Uterus (tissue), 2 donors: ENCODE data around the gene PTPRM.

Experiments used
- CTCF ChIP-seq, 4 experiments: fragments of 200-600 bp in 2 of 4; fragments of 450-650 bp in 2 of 4; sonication (generic) in 2 of 4; IDR thresholded peaks; one replicate each; pipeline ENCODE4 v1.5.1; 2016 to 2019; ENCODE audit warnings: antibody characterized with exemption in 4 of 4, mild to moderate bottlenecking in 2 of 4, moderate library complexity in 1 of 4
- POLR2A ChIP-seq, 2 donors: fragments of 450-650 bp; IDR thresholded peaks; one replicate each; pipeline ENCODE4 v1.6.1; 2016; ENCODE audit warnings: antibody characterized with exemption in 2 of 2, mild to moderate bottlenecking in 1 of 2, moderate library complexity in 1 of 2

GRCh38 chr18:8380006-8380405, 812.9 kb downstream of the PTPRM start:
- TF ChIP-seq CTCF (IDR thresholded peaks at IDR 0.05) (no peak), POLR2A (IDR thresholded peaks at IDR 0.05) (no peak)
